ENCODE results near the gene MGAT3.

Gene MGAT3

GRCh38 chr22:39428597-39429071 lies 28.2 kb upstream of the MGAT3 start:
- DNase-seq (ENCODE audit: low spot score) = no peak

GRCh38 chr22:39429186-39429585 lies 27.6 kb upstream of the MGAT3 start:
- no peak for DNase-seq (ENCODE audit: low spot score)

GRCh38 chr22:39429916-39430575 lies 26.8 kb upstream of the MGAT3 start:
- no peak for DNase-seq (ENCODE audit: low spot score)

- DNase-seq (ENCODE audit: low spot score) = no peak
These were observed 26.1 kb upstream of the MGAT3 start for GRCh38 chr22:39430576-39431150.

GRCh38 chr22:39431216-39431801 lies 25.5 kb upstream of the MGAT3 start:
- DNase-seq (ENCODE audit: low spot score) = no peak

GRCh38 chr22:39431821-39432251 lies 25.0 kb upstream of the MGAT3 start:
- DNase-seq (ENCODE audit: low spot score) = no peak

- no peak for DNase-seq (ENCODE audit: low spot score)
These were observed 24.4 kb upstream of the MGAT3 start for GRCh38 chr22:39432361-39432811.

GRCh38 chr22:39433476-39434242 lies 23.2 kb upstream of the MGAT3 start:
- DNase-seq (ENCODE audit: low spot score) = no peak

- no peak for DNase-seq (ENCODE audit: low spot score)
These were observed 22.6 kb upstream of the MGAT3 start for GRCh38 chr22:39434243-39434653.

- DNase-seq (ENCODE audit: low spot score) = no peak
These were observed 22.1 kb upstream of the MGAT3 start for GRCh38 chr22:39434721-39435120.

GRCh38 chr22:39435616-39436015 lies 21.2 kb upstream of the MGAT3 start:
- DNase-seq (ENCODE audit: low spot score) = no peak

- no peak for DNase-seq (ENCODE audit: low spot score)
These were observed 18.8 kb upstream of the MGAT3 start for GRCh38 chr22:39437791-39438704.

GRCh38 chr22:39439170-39439569 lies 17.6 kb upstream of the MGAT3 start:
- DNase-seq (ENCODE audit: low spot score) = no peak

GRCh38 chr22:39443398-39443797 lies 13.4 kb upstream of the MGAT3 start:
- no peak for DNase-seq (ENCODE audit: low spot score)

- DNase-seq (ENCODE audit: low spot score) = no peak
These were observed 12.5 kb upstream of the MGAT3 start for GRCh38 chr22:39444247-39444800.

- no peak for DNase-seq (ENCODE audit: low spot score)
These were observed 11.8 kb upstream of the MGAT3 start for GRCh38 chr22:39444937-39445465.

- DNase-seq (ENCODE audit: low spot score) = no peak
These were observed 11.1 kb upstream of the MGAT3 start for GRCh38 chr22:39445678-39446077.

GRCh38 chr22:39446239-39446721 lies 10.5 kb upstream of the MGAT3 start:
- DNase-seq (ENCODE audit: low spot score) = no peak

- no peak for DNase-seq (ENCODE audit: low spot score)
These were observed 8.4 kb upstream of the MGAT3 start for GRCh38 chr22:39448205-39449054.

GRCh38 chr22:39449708-39450107 lies 7.1 kb upstream of the MGAT3 start:
- no peak for DNase-seq (ENCODE audit: low spot score)

Data from HuH-7.5 (cell line).